ENCODE measurements around the gene ZDHHC14.
"Not testable (repeated sequence)": the region's sequence is repeated elsewhere in the genome, so short reads cannot be mapped to it uniquely, and the experiment has no call there.

The ZDHHC14 gene

DNA sequence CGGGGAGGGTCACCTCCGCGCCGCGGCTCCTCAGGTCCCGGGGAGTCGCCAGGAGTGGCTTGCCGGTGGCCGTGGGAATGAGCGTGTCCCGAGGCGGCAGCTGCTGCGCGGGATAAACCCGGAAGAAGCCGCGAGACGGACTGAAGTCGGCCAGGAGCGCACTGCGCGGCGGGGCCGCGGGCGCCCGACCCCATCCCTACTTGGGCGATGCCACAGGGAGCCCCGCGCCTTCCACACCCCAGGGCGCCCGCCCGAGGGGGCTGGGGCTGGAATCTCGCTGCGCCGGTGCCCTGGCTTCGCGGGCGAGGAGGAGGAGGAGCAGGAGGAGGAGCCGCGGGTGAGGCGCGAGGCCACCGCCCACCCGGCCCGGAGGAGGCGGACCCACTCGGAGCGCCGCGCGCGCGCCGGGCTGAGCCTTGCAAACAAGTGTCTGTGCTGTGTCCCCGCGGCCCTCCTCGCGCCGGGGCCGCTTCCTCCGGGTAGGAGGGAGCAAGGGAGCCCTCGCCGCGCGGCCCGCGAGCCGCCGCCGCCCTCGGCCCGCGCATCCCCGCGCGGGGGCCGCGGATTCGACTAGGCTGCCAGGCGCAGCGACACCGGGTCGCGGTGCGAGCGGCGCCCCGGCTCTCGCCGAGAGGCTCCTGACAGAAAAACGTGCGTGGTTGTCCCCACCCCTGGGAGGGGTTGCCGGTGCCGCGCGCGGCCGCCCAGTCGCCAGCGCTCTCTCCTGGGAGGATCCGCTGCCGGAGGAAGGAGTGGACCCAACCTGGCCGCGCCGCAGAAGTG, at the start of gene ZDHHC14:
ZDHHC14 (plus strand) TSS at position 412 of the 783 bp plus-strand sequence.
- peak; percentile 79 to 88 (median 84) for DNase-seq (ENCODE audit: low read depth in 3 of 3)

DNA sequence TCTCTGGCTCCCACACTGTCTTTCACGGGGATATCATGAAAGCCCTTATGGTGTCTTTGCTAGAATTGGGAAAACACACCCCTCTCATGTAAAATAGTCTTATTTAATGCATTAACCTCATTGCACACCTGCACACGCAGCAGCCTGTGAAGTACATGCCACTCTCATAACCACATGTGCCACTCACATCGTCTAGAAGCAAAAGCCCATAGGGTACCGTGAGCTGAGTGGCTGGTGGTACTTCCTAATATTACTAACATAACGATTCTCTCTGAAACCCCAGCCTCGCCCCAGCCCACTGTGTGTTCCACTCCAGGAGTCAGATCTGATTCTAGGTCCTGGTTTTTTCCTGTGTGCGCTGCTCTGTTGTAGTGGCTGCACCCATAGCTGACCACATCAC, 48.2 kb upstream of the ZDHHC14 start:
- DNase-seq (ENCODE audit: low read depth in 3 of 3) = no peak

DNA sequence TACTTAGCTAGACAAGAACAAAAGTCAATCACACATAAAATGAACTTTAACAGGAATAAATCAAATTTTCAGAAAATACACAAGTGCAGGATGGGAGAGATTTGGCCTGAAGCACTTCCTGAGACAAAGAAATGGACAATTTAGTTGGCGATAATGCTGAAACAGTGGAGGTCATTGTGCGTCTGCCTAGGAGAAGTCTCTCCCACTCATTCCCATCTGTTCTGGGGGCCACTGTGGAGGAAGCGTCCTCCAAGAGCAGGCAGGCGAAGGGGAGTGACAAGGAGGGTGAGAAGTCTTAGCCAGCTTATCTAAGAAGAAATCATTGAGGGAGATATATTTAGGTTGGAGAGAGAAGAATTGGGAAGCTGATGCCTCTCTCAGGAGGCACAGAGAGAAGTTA, 47.5 kb upstream of the ZDHHC14 start:
- no peak for DNase-seq (ENCODE audit: low read depth in 3 of 3)

DNA sequence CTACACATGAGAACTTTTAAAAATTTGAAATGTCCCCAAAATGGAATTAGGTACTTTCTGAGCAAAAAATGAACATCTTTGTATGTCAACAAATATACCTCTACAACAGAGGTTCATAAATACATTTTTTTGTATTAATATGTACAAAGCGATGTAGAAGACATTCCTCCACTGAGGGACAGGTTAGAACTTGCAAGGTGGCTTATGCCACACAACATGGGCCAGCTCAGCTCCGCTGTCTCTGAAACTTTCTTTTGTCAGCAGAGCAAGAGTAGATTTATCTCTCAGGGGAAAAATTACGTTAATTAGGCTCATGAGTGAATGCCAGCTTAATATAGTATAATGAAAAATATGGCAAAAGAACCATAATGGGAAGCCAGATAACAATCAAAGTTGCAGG, 47.0 kb upstream of the ZDHHC14 start:
- DNase-seq (ENCODE audit: low read depth in 3 of 3) = no peak

DNA sequence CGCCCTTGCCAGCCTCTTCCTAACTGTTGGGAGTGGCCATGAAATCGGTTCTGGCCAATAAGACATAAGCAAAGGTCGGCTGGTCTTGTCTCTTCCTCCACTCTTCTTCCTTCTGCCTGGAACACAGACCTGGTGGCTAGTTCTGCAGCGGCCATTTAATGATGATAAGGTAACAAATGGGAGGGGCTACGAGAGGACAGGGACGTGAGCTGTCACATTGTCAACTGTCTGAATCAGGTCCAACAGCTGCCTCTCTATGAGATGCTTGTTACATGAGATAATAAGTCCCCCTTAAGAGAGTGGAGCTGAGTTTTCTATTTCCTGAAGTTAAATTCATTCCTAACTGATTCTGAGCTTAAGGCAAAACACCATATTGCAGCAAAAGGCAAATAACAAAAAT, 45.2 kb upstream of the ZDHHC14 start:
- no peak for DNase-seq (ENCODE audit: low read depth in 3 of 3)

DNA sequence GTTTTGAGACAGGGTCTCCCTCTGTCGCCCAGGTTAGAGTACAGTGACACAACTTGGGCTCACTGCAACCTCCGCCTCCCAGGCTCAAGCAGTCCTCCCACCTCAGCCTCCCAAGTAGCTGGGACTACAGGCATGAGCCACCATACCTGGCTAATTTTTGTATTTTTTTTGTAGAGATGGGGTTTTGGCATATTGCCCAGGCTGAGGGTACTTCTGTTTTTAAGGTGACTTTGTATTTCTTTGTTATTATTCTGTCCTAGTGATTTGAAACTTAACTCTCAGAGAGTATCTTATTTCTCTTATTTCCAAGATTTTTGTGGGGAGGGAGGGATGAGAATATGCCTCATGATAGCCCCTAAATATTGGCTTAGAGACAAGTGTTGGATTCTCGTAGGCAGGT, 43.7 kb upstream of the ZDHHC14 start:
- not testable (repeated sequence) for DNase-seq (ENCODE audit: low read depth in 3 of 3)

DNA sequence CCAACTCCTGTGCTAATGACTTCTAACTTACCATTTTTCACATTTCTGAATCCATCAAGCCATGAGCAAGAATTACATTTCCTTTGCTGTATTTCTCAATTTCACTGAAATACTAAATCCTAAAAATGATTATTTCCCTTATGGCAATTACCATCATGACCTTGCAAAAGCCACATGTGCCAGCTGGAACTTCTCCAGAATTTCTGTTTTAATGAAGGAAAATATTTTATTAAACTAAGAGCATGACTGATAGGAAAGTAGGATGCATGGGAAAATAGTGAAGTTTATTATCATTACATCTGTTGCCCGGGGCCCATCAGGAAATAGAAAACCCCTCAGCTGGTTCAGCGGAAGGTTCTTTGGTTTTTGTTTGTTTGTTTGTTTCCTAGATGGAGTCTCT, 43.2 kb upstream of the ZDHHC14 start:
- no peak for DNase-seq (ENCODE audit: low read depth in 3 of 3)

DNA sequence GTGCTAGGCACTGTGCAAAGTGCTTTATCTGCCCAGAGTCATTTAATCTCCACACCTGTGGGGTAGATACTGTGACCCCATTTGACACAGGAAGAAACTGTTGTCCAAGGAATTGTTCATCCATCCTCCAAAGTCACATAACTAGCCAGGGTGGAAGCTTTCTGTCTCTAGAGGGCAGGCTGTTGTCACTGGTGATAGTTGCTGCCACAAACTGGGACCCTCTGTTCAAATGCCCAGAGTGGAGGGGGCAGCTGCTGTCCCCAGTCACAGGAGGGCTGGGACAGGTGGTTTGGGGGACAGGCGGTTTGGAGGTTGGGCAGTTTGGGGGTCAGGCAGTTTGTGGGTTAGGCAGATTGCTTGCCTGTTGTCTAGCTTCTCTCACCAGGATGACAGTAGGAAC, 41.6 kb upstream of the ZDHHC14 start:
- DNase-seq (ENCODE audit: low read depth in 3 of 3) = no peak

DNA sequence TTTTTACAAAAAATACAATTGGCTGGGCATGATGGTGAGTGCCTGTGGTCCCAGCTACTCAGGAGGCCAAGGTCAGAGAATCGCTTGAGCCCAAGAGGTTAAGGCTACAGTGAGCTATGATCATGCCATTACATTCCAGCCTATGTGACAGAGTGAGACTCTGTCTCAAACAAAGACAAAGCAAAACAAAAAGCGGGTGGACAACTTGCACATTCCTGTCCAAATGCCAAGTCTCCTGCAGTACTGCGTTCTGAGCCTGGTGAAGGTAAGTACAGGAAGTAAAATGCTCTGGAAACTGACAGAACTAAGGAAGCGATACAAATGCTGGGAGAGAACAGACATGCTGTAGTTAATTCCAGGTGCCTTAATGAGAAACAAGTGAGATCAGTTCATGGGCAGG, 37.3 kb upstream of the ZDHHC14 start:
- no peak for DNase-seq (ENCODE audit: low read depth in 3 of 3)

DNA sequence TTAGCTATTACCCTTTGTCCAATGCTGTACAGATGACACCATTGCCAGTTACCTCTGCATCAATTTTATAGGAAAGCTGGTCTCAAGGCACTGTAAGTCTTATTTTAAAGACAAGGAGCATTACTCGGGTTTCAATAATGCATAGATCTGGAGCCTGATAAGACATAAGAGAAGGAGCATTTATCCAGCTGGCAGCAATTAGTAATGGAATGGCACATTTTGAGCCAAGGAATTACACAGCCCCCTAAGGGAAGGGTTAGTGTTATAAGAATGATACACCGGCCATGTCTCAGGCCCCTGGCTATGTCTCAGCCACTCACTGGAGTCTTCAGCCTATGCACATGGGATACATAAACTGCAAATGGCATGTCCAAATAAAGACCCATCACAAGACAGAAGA, 34.6 kb upstream of the ZDHHC14 start:
- DNase-seq (ENCODE audit: low read depth in 3 of 3) = no peak

DNA sequence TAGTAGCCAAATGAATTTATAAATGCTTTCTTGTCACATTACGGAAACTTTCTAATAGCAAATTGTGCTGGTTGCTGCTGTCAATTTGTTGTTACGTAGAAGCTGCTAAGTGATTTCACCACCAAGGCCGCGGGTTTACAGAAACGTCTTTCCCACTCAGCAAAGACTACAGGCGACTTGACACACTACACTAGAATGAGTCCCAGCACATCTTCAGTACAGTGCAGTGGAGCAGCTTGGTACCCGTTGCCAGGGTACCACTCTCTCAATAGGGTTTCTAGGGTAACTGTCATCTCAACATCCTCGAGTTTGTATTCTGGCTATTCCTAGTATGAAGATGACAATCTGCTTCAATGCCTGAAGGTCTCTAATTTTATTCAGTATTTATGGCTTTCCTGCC, 22.7 kb upstream of the ZDHHC14 start:
- no peak for DNase-seq (ENCODE audit: low read depth in 3 of 3)

DNA sequence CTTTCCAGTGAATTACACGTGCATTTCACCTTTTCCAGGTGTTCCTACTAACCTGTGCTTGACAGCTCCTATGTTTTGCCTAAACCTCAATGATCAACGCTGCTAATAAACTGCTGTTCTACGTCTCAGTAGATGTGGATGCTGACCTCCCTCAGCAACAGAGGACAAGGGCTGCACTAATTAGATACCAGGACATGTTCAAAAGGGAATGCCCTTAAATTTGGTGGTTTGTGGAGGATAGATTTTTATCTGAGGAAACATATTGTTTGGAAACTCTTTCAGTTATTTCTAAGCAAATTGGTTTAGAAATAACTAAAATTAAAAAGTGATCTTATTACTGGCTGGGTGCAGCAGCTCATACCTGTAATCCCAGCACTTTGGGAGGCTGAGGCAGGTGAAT, 19.1 kb upstream of the ZDHHC14 start:
- no peak for DNase-seq (ENCODE audit: low read depth in 3 of 3)

DNA sequence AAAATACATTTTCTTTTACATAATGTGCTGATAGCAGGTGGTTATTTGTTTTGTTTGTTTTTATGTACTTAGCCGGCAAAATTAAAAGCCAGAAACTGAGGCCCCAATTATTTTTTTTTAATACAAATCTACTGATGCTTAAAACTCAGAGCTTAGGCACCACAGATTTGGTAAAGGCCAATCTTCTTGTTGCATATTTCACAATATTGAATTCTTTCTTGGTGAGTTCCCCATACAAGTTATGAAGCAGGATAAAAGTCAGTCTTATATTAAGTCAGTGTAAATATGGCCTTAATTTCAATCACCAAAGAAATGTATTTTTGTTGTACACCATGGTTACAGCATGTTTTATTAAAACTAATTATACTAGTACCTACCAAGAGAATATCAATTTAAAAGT, 16.3 kb upstream of the ZDHHC14 start:
- no peak for DNase-seq (ENCODE audit: low read depth in 3 of 3)

DNA sequence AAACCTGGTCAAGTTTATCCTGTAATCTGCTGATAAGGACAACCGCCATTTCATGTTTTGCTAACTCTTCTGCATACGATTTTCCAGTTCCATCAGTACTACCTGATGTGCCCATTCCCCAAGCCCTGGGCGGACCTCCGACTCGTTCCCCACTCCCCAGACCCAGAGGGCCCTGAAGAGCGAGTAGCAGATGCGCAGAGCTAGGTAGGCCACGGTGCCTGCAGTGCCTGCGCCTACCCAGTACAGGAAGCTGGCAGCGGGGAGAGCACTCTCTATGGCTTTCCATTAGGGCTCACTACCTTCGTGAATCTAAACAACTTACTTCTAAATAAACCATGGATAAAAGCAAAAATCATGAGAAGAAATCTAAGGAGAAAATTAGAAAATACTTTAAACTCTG, 14.3 kb upstream of the ZDHHC14 start:
- no peak for DNase-seq (ENCODE audit: low read depth in 3 of 3)

DNA sequence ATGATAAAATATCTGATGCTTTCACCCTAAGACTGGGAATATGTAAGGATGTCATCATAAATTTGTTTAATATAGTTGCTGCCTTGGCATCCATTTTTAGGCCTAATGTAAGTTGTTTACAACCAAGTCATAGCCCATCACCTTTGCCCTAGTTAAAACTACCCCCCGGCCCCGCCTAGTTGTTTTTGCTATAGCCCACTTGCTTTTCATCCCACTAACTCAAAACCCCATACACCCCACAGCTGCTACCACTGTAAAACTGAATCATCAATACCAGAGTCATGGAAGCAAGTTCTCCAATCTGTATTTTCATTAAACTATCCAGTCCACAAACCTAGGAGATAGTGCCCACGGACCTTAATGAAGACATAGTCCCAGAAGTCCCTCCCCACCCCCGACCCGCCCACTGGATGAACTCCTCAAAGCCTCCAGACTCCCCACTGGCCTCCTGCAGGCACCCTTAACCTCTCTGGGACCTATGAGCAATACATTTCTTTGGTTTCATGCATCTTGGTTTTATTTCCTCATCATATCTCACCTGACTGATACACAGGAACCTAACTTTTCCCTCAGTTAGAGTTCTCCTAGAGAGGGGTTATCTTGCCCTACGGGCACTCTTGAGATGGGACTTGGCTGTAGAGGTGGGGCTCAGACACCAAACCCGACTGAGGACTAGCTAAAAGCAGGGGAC, 12.5 kb upstream of the ZDHHC14 start:
- DNase-seq (ENCODE audit: low read depth in 3 of 3) = no peak

DNA sequence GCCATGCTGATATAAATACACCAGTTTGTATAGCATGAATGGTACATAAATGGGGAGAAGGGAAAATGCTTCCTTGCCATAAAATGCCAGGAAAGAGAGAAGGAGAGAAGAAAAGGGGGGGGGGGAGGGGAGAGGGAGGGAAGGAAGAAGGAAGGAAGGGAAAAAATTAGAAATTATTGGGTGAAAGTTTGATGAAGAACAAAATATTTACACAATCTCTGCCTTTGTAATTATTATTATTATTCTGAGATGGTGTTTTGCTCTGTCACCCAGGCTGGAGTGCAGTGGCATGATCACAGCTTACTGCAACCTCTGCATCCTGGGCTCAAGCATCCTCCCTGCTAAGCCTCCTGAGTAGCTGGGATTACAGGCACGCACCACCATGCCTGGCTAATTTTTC, 10.2 kb upstream of the ZDHHC14 start:
- DNase-seq (ENCODE audit: low read depth in 3 of 3) = no peak

DNA sequence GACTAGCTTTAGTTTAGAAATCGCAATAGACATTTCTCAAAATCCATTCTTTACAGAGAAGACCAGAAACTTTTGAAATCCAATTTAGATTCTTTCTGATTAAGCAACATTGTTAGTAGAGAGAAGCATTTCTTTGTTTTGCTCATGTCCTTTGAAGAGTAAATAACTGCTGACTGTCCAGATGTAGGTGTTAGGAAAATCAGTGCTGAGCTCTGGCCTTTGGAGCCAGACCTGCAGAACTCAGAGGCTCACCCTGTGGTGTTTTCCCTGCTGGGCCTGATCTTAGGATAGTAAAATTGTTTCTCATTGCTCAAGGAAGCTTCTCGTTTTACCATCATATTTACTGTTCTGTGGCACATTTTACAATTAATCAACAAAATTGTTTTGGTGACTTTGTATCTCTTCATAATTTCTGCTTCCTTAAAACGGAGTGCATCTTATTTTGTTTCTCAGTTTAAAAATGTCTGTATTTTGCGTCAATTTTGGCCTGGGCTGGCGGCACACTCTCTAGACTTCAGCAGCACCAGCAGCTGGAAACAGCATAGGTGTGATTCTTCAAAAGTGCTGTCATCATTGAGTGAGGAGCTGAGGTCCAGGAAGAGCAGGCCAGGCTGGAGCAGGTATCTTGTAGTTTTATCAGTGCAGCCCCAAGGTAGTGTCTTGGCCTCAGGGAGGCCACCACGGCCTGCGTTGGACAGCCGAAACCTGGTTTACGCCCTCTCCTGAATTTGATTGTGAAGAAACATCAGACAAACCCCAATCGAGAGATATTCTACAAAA, 8.3 kb upstream of the ZDHHC14 start:
- DNase-seq (ENCODE audit: low read depth in 3 of 3) = no peak

DNA sequence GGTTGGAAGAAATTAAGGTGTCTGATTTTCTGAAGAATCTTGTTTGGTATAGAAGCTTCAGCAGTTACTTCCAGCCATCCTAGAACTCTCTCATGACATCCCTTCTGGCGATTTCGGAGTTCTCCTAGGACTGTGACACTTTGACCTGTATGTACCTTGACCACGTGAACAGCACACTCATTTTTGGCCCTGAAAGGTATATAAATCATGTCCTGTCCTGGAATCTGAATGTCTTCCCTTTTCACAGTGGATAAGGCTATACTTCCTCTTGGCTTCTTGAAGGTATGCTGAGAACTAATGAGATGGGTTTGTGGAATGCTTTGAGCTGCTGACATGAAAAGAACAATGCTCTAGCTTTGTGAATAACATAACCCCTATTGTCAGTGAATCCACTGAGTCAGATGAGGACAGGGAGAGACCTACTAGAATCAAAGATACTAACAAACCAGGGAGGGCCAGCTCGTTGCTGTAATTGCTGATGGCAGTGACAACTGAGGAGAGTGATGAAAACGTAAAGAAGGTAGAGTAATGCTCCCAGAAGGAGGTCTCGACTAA, 6.0 kb upstream of the ZDHHC14 start:
- DNase-seq (ENCODE audit: low read depth in 3 of 3) = no peak

DNA sequence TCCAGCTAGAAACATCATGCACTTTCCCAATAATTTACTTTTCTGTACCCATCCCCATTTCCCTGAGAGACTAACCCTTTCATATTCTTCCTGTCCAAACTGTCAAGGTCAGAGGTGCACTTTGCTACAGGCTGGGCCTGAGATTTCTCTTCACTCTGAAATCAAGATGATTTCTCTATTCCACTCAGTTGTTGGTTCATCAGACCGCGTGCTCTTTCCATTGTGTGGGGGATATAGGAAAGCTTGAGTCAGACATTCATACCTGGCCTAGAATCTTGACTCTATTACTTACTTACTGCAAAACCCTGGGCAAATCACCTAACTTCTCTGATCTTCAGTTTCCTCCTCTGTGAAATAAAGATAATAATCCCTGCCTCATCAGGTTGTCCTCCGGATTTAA, 4.7 kb upstream of the ZDHHC14 start:
- no peak for DNase-seq (ENCODE audit: low read depth in 3 of 3)

DNA sequence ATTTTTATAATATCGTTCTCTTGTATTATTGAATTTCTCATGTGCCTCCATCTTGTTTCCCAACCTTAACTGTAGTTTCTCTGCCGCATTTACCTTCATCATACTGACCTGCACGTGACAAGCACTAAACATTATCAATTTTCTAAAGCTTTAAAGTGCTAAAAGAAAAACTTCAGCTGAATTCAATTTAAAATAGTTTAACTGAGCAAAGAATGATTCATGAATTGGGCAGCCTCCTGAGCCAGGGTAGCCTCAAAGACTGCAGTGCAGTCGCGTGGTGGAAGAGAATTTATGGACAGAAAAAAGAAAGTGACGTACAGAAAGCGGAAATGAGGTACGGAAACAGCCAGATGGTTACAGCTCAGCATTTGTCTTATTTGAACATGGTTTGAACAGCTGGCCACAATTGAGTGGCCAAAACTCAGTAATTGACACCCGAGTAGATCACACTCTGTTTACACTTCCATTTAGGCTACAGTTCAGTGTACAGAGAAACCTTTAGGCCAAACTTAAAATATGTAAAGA, 4.2 kb upstream of the ZDHHC14 start:
- no peak for DNase-seq (ENCODE audit: low read depth in 3 of 3)

DNA sequence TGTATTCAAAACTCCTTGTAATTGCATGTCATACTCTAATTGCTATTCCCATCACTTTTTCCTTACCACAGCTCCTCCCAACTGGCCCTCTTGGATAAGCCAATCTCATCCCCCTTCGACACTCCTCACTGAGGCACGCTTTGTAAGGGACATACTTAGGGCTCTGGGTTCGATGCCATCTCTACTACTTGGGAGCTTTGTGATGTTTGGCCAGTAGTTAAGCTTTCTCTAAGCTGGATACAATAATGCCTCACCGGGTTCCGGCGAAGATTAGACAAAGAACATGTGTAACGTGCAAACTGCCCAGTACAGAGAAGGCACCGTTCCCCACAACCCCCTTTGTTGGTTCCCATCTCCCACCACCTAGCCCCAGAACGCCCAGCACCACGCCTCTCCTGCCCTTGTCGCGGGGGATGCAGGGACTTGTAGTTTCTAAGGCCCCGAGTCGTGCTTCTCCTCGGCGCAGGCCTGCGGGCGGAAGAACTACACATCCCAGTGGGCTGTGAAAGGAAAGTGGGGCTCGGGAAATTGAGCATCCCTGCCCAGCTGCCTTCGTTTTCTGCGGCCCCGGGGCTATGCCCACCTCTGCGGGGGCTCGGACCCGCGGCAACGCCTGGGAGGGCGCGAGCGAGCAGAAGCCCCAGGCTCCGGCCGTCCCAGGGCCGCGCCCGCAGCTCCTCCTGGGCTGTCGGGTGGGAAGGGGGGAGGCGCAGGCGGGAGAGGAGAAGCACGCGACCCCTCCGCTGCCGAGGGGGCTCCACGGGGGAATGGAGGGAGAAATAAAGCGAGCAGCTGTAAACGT, 1.1 kb upstream of the ZDHHC14 start:
- DNase-seq (ENCODE audit: low read depth in 3 of 3) = peak; percentile 76 to 85 (median 83)

DNA sequence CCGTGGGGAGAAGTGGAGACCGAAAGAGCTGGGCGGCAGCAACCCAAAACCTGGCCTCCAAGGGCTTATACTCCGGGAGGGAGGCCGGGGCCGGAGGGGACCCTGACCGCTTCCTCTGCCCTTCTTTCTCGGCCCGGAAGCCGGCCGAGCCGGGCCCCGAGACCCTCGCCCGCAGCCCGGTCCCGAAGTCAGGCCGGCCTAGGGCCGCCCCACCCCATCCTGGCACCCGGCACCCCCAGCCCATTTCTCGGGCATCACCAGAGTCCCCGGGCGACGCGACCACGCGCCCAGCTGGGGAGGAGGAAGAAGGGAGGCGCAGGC, 572 bp upstream of the ZDHHC14 start:
- no peak for DNase-seq (ENCODE audit: low read depth in 3 of 3)
